Activated CD8-positive, alpha-beta memory T cell treated with anti-CD3 and anti-CD28 coated beads for 1 hour (primary cell): ENCODE measurements around the gene ZDHHC8.

Source experiments
- DNase-seq, 2 donors: peaks; one replicate each; pipeline ENCODE4 v3.0.0-alpha.2; 2020; ENCODE audit warnings: low read depth in 1 of 2; ENCODE audit errors: extremely low read depth in 1 of 2

ZDHHC8 gene

DNA sequence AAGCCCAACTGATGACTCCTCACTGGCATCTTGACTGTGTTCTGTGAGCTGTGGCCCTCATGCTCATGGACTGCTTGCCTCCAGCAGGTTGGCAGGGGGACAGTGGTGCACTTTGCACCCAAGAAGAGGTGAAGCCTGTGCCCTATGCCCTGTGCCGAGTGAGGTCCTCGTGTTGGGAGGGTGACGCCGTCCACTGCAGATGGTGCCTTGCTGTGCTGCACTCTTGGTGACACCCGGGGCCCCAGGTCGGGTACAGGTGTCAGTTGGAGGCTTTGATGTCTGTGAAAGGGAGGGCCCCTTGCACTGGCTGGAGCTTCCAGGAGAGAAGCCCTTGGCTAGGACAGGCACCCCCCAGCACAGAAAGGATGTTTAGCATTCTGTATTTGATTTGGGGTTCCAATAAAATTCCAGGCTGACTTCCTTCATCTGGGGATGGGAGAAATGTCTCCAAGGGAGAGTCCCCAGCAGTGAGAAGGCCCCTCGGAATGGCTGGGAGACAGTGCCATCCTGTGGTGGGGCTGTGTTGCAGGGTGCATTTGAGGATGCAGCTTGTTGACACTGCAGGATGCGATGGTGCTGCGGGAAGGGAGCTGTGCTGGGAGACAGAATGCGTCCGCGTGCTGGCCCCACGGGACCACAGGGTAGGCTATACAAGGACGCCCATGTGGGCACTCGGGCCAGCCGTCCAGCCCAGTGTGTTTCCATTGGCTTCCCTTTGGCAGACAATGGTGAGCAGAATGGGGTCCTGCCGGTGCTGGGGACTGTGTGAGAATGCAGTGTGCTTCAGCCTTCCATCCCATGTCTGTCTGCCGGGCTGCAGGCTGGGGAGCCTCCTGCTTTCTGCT lies 2.5 kb upstream of the ZDHHC8 start:
- no peak for DNase-seq

DNA sequence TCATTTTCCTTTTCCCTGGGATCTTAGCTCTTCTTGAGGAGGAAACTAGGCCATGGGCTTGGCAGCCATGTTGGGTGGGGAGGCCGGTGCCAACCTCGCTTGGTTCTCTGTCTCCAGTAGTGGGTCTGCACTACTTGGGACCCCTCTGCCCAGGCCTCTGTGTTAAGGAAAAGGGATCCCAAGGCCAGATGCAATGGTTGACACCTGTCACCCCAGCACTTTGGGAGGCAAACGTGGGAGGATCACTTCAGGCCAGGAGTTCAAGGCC lies 1.9 kb upstream of the ZDHHC8 start:
- DNase-seq: no peak

DNA sequence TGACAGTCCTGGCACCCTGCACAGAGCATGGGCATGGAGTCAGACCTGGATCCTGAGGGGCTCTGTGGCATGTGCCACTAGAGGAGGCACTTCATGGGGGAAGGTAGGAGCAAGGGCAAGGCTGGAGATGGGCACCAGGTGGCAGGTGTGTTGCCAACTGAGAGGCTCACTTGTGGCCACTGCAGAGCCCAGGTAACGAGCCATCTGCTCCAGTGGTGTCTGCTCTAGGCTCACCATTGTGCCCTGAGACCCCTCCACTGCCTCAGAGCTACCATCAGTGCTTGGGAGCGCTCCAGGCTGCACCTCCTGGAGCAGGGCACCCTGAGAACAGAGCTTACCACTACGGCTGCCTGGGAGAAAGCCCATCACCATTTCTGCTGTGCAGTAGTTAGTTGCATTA lies 1.3 kb upstream of the ZDHHC8 start:
- DNase-seq: no peak

DNA sequence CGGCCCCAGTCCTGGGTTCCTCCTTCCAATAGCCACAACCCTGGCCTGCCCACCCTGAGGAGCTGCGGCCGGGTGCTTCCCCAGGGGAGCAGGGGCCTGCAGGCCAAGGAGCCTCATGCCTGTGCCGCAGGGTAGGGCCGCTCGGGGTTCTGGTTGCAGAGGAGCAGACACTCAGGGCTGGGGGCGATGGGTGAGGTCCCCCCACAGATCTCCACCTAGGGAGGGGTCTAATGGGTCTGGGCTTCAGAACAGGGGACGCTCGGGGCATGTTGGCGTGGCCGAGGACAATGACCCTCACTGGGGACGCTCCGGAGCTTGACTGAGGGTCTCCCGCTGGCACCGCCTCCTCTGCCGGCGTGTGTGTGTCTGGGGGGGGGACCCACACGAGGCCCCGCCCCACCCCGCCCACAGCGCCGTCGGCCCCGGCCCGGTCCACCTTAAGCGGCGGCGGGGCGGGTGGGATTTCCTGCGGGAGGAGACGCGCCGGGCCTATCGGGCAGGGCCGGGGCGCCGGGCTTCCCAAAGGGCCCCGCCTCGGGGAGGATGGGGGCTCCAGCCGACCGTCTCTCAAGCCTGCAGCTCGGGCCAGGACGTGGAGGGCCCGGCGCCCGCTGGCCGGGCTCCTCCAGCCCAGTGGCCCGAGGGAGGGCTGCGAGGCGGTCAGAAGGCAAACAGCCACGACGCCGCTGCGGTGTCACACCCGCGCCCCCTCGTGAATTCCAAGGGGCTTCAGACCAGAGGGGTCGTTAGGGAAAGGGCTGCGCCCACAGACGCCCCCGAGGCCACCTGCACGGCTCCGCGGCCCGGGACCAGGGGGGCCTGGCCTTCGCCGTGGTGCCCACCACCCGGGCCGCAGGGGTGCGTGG lies 640 bp upstream of the ZDHHC8 start:
- DNase-seq: peak; percentile 50 to 73

- no peak for DNase-seq
These were observed 468 bp downstream of the ZDHHC8 start for GRCh38 chr22:20131859-20132685.

DNA sequence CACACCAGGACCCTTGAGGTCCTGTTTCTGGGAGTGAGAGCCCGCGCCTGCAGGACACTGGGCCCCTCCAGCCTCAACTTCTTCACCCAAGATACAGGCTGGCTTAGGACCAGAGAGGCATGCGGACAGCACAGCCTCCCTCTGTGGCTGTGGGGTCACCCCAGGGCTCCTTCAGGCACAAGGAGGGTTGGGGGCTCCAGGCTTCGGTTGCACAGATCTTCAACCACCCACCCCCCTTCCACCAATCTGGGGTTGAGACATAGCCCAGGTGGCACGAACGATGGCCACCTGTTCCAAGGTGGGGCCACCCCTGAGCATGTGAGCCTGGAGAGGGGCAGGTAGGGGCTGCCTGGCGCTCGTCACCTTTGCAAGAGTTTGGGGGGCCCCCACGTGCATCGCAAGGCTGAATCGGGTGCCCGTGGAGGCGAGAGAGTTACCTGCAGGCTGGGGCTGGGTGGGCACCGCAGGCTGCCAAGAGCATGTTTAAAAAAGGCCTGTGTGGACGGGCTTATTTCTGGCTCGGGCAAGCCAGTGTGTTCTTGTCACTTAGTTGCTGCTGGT lies 1.2 kb downstream of the ZDHHC8 start:
- DNase-seq: no peak

GRCh38 chr22:20133930-20134549 lies 2.4 kb downstream of the ZDHHC8 start:
- no peak for DNase-seq

DNA sequence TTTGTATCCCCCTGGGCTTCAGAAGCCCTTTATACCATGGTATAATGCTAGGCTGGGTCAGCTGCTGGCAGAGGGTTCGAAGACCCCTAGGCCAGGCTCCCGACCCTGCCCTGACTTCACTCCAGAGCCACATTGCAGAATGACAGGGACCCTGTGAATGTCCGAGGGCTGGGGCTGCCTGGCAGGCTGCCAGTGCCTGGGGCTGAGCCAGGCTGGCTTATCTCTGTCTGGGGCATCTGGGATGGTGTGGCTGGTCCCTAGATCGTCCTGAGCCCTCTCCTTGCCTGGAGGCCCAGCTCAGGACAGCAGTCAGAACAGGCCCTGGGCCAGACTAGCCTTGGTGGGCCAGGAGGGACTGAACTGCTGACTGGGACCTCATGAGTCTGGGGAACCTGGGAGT lies 3.7 kb downstream of the ZDHHC8 start:
- DNase-seq: no peak

GRCh38 chr22:20135806-20136602 lies 4.4 kb downstream of the ZDHHC8 start:
- no peak for DNase-seq

DNA sequence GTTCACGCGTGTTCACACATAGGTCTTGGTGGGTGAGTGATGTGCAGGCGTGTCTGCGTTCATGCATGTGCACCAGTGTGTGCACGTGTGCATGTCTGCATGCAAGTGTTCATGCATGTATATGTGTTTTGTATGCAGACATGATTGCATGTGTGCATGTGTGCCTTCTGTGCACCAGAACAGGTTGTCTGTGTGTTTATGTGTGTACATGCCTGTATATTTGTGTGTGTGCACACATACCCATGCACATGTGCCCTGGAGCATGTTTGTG lies 4.9 kb downstream of the ZDHHC8 start:
- no peak for DNase-seq

DNA sequence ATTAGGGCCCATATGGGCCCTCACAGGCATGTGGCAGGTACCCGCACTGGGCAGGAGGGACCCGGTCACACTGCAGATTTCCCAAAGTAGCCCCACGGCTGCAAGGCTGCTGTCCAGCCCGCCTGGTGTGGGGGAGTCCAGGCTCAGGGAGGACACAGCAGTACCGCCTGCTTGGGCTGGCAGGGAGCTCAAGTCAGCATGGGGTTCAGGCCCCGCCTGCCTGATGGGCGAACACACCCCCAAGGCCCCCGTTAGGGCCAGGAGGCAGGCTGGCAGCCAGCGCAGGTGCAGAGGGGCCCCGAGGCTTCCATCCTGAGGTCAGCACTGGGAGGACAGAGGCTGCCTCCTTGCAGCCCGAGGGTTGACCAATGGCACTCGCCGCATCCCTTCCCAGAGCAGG lies 5.5 kb downstream of the ZDHHC8 start:
- no peak for DNase-seq

GRCh38 chr22:20137671-20138416 lies 6.2 kb downstream of the ZDHHC8 start:
- no peak for DNase-seq

GRCh38 chr22:20138417-20138738 lies 6.8 kb downstream of the ZDHHC8 start:
- DNase-seq: no peak

DNA sequence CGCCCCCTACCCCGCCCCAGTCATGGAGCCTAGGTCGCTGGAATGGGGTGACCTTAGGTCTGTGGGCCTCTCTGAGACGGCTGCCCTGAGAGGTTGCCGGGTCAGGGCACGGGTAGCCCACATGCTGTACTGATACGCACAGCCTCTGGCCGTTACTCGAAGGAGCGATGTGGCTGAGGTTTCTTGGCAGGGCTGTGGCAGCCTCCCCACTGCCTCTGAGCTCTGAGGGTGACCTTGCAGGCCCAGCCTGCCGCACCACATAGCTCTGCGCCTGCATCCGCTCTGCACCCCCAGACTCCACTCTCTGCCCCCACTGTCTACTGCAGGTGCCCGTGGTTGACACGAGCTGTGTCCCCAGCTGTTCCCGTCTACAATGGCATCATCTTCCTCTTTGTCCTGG lies 7.3 kb downstream of the ZDHHC8 start:
- no peak for DNase-seq

DNA sequence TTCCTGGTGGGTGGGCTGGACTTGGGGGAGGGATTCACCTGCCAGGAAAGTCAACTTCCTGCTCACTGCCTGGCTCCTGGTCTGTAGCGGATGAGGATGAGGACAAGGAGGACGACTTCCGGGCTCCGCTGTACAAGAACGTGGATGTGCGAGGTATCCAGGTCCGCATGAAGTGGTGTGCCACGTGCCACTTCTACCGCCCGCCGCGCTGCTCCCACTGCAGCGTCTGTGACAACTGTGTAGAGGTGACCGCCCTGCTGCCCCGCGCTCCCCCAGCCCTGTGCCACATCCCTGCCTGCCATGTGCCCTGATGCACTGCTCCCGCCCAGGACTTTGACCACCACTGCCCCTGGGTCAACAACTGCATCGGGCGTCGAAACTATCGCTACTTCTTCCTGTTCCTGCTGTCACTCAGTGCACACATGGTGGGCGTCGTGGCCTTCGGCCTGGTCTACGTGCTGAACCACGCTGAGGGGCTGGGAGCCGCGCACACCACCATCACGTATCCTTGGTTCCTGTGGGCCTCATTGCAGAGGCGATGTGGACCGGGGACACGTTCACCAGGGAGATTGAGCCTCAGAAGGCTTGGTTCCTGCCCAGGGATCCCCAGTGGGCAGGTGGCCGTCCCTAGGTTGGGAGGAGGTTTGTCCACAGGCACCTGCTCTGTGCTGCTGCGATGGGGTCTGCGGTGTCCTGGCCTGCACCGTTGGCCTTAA lies 7.9 kb downstream of the ZDHHC8 start:
- DNase-seq: no peak

GRCh38 chr22:20140107-20140445 lies 8.5 kb downstream of the ZDHHC8 start:
- DNase-seq: no peak

DNA sequence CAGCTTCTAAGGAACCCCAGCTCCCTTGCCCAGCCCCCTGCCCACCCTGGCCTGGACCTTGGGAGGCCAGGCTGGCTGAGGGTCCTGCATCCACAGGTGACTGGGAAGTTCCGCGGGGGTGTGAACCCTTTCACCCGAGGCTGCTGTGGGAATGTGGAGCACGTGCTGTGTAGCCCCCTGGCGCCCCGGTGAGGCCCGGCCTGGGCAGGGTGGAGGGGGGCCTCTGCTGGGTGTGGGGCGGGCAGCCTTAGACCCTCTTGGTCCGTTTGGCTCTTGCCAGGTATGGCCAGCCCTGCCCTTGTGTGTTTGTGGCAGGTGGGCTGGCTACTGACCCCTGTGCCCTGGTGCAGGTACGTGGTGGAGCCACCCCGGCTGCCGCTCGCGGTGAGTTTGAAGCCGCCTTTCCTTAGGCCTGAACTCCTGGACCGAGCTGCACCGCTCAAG lies 8.9 kb downstream of the ZDHHC8 start:
- no peak for DNase-seq

DNA sequence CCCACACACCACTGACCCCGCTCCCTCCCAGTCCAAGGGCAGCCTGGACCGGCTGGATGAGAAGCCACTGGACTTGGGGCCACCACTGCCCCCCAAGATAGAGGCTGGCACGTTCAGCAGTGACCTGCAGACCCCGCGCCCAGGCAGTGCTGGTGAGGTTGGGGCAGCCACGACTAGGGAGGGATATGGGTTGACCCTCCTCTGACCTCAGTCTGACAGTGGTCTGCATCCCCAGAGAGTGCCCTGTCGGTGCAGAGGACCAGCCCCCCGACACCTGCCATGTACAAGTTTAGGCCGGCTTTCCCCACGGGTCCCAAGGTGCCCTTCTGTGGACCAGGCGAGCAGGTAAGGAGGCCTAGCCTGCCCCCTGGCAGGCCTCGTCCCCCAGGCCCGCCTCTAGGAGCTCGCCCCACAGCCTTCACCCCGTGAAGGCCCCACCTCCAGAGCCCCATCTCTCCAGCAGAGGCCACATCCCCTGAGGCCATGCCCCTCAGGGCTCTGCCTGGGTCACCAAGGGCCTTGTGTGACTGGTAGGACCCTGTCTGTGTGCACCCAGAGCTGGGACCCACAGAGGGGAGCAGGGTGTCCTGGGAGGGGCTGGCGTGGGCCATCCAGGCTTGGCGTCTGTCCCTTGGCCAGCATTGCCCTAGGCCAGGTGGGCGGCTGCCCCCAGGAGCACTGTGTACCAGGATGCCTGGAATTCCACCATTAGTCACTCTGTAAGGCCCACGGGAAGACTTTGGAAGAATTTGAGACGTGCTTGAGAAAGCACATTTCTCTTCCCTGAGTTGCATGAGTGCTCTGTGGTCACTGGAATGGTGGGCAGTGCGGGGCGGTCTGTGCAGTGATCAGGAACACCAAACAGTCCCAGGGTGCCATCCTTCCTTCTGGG lies 9.8 kb downstream of the ZDHHC8 start:
- DNase-seq: no peak
